Measurements from ENCODE around the gene SLC6A3. TPM values are rescaled to one million over a fixed set of nuclear protein-coding genes. Genes with fewer than 3 reads are reported as not detected.

SLC6A3 gene
- total and polyA plus RNA-seq, 2 donors (not counting 3 experiments of a cell fraction or from before 2014, with no cell fraction given): not detected

GRCh38 chr5:1468629-1469527 lies 23.6 kb upstream of the SLC6A3 start:
- intact Hi-C loops (cut with micrococcal nuclease): no loop called here
- no peak overlapping the region for H3K4me3 ChIP-seq (replicated peaks in 1 of 3; ENCODE audit: insufficient read depth in 1 of 3, low read depth in 1 of 3, low read length in 3 of 3)
- ChIA-PET POLR2A (no interaction called here), CTCF (interaction anchor here (0.8 to 1.4 kb wide), 2 partner anchors 88 to 260 kb away, joined by 4 read pairs; no protein-coding TSS in a partner anchor)
- peaks cover 2 to 12% of the 10 kb centered on the region in 2 experiments for H3K36me3 ChIP-seq (ENCODE audit: control insufficient read depth in 2 of 2, extremely low read depth in 1 of 2, insufficient read depth in 2 of 2, low read length in 2 of 2)
- H3K27me3 ChIP-seq (ENCODE audit: control insufficient read depth in 2 of 2, insufficient read depth in 2 of 2, low read length in 2 of 2): no peaks in the 10 kb centered on the region
- no peaks in the 10 kb centered on the region for H3K9me3 ChIP-seq (replicated peaks; ENCODE audit: control insufficient read depth, insufficient read depth, low read length)
- no peaks in the 10 kb centered on the region for H3K4me1 ChIP-seq (ENCODE audit: control insufficient read depth, extremely low read depth, insufficient read depth, low read length)
- no TSS peak for BruUV-seq (replicated peaks)
- H2AFZ ChIP-seq (ENCODE audit: low read depth, low read length): no peak overlapping the region
- H3K4me2 ChIP-seq (ENCODE audit: insufficient read depth, low read length): no peak overlapping the region
- dilution Hi-C loops (cut with MboI; ENCODE audit: extremely low pct_ligation_motif_present, low sequenced_read_pairs): no loop called here
- no peak overlapping the region for H3K27ac ChIP-seq (ENCODE audit: insufficient read depth, low read depth, low read length)
- TF ChIP-seq JUN (IDR thresholded peaks at IDR 0.05; ENCODE audit: borderline replicate concordance, insufficient read depth, insufficient read length, low read depth) (no peak), EZH2 (IDR thresholded peaks at IDR 0.05; ENCODE audit: borderline replicate concordance, low read depth, low read length, severe bottlenecking) (no peak), MAX (IDR thresholded peaks at IDR 0.05; ENCODE audit: insufficient read depth, insufficient read length) (no peak), POLR2AphosphoS5 (IDR thresholded peaks at IDR 0.05; ENCODE audit: insufficient read depth, low read depth, low read length) (no peak), GATA2 (IDR thresholded peaks at IDR 0.05; ENCODE audit: insufficient read depth, insufficient read length, low read depth, low read length) (no peak), CTCF (IDR thresholded peaks at IDR 0.05; ENCODE audit: extremely low read depth in 1 of 2, insufficient read depth in 1 of 2, low read depth in 1 of 2, low read length in 2 of 2) (no peak), MYC (IDR thresholded peaks at IDR 0.05; ENCODE audit: low read depth, low read length) (no peak), FOS (IDR thresholded peaks at IDR 0.05; ENCODE audit: borderline replicate concordance, insufficient read depth, low read length) (no peak), POLR2A (IDR thresholded peaks at IDR 0.05; ENCODE audit: low read depth, low read length) (no peak)
- no peak overlapping the region for H3K9ac ChIP-seq (replicated peaks; ENCODE audit: extremely low read depth, insufficient read depth, low read length)
- no peak for DNase-seq (ENCODE audit: low read depth, low spot score)
- H3K9me1 ChIP-seq (replicated peaks; ENCODE audit: control insufficient read depth, extremely low read depth, insufficient read depth, low read length): no peaks in the 10 kb centered on the region
- H3K79me2 ChIP-seq (ENCODE audit: control insufficient read depth, insufficient read depth, low read length): no peaks in the 10 kb centered on the region
- H4K20me1 ChIP-seq (replicated peaks; ENCODE audit: control insufficient read depth, extremely low read depth, insufficient read depth, low read length): no peaks in the 10 kb centered on the region
- no peak for FAIRE-seq
